Measurements from ENCODE around the gene IMPA2. TPM values are rescaled to one million over a fixed set of nuclear protein-coding genes. Genes with fewer than 3 reads are reported as not detected.

The IMPA2 gene
- polyA plus RNA-seq, 1 donor (not counting 4 experiments of a cell fraction or from before 2014, with no cell fraction given) = 17.6 TPM

DNA sequence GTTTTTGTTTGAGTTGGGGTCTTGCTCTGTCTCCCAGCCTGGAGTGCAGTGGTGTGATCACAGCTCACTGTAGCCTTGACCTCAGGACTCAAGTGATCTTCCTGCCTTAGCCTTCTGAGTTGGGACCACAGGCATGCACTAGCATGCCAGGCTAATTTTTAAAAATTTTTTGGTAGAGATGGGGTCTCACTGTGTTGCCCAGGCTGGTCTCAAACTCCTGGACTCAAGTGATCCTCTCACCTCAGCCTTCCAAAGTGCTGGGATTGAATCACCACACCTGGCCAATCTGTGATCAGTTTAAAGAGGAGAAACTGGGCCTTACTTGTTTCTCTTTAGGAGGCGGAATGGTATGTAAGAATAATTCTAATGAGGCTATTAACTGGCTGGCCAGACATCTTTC, 49.9 kb downstream of the IMPA2 start:
- no peak overlapping the region for H3K9ac ChIP-seq (ENCODE audit: control insufficient read depth, extremely low read depth, insufficient read depth, low read length)
- no peaks in the 10 kb centered on the region for H3K79me2 ChIP-seq (ENCODE audit: control insufficient read depth, insufficient read depth, low read length)
- no peak overlapping the region for H3K27ac ChIP-seq (ENCODE audit: control insufficient read depth, insufficient read depth, low read length)
- H2AFZ ChIP-seq (ENCODE audit: control insufficient read depth, low read length) = no peak overlapping the region
- no peaks in the 10 kb centered on the region for H3K27me3 ChIP-seq (ENCODE audit: control insufficient read depth, extremely low read depth, insufficient read depth, low read length)
- no peaks in the 10 kb centered on the region for H3K36me3 ChIP-seq (ENCODE audit: control insufficient read depth in 2 of 2, extremely low read depth in 1 of 2, insufficient read depth in 2 of 2, low read length in 2 of 2)
- no peaks in the 10 kb centered on the region for H3K9me3 ChIP-seq (ENCODE audit: control insufficient read depth, low read depth, low read length)
- H3K4me2 ChIP-seq (ENCODE audit: control insufficient read depth, extremely low read depth, insufficient read depth, low read depth, low read length) = no peak overlapping the region
- FAIRE-seq = no peak
- no peaks in the 10 kb centered on the region for H4K20me1 ChIP-seq (ENCODE audit: control insufficient read depth, extremely low read depth, insufficient read depth, low read length)
- TF ChIP-seq EZH2 (IDR thresholded peaks at IDR 0.05; ENCODE audit: low read length) = no peak
- TF ChIP-seq, protein P1, sequence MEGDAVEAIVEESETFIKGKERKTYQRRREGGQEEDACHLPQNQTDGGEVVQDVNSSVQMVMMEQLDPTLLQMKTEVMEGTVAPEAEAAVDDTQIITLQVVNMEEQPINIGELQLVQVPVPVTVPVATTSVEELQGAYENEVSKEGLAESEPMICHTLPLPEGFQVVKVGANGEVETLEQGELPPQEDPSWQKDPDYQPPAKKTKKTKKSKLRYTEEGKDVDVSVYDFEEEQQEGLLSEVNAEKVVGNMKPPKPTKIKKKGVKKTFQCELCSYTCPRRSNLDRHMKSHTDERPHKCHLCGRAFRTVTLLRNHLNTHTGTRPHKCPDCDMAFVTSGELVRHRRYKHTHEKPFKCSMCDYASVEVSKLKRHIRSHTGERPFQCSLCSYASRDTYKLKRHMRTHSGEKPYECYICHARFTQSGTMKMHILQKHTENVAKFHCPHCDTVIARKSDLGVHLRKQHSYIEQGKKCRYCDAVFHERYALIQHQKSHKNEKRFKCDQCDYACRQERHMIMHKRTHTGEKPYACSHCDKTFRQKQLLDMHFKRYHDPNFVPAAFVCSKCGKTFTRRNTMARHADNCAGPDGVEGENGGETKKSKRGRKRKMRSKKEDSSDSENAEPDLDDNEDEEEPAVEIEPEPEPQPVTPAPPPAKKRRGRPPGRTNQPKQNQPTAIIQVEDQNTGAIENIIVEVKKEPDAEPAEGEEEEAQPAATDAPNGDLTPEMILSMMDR (optimal IDR thresholded peaks at IDR 0.05 in 1 of 3, IDR thresholded peaks at IDR 0.05 in 1 of 3, conservative IDR thresholded peaks at IDR 0.05 in 1 of 3; ENCODE audit: extremely low read depth in 1 of 3, insufficient read depth in 2 of 3, low read length in 3 of 3) = no peak
- no peaks in the 10 kb centered on the region for H3K9me1 ChIP-seq (ENCODE audit: control insufficient read depth, extremely low read depth, insufficient read depth, low read length)
- H3K4me3 ChIP-seq (ENCODE audit: control insufficient read depth in 2 of 3, extremely low read depth in 1 of 3, insufficient read depth in 2 of 3, low read depth in 1 of 3, low read length in 3 of 3) = no peak overlapping the region
- no peak for DNase-seq (ENCODE audit: low read depth, low spot score)
- H3K4me1 ChIP-seq (ENCODE audit: control insufficient read depth, extremely low read depth, insufficient read depth, low read length) = peaks cover 30% of the 10 kb centered on the region
- dilution Hi-C loops (cut with MboI; ENCODE audit: extremely low pct_ligation_motif_present, low sequenced_read_pairs) = no loop called here

DNA sequence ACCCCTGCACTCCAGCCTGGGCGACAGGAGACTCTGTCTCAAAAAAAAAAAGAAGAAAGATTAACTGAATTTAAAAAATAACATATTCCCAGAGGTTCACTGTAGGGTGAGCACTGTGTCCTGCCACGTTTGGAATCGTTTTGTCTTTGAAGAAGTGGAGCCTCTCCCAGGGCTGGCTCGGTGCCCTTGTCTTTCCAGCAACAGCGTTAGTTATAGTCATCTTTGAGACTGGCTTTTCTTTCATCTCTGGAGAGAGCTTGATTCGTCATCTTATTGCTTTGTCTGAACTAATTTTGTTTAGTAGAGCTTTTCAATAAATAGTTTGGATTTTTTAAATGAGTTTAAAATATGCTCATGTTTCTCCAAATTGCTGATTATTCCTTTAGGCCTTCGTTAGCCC, 50.5 kb downstream of the IMPA2 start:
- H3K9ac ChIP-seq (ENCODE audit: control insufficient read depth, extremely low read depth, insufficient read depth, low read length) = no peak overlapping the region
- peaks cover 23% of the 10 kb centered on the region for H3K4me1 ChIP-seq (ENCODE audit: control insufficient read depth, extremely low read depth, insufficient read depth, low read length)
- no peak overlapping the region for H2AFZ ChIP-seq (ENCODE audit: control insufficient read depth, low read length)
- no peaks in the 10 kb centered on the region for H3K27me3 ChIP-seq (ENCODE audit: control insufficient read depth, extremely low read depth, insufficient read depth, low read length)
- no peaks in the 10 kb centered on the region for H3K9me3 ChIP-seq (ENCODE audit: control insufficient read depth, low read depth, low read length)
- FAIRE-seq = peak; percentile 23
- TF ChIP-seq, protein P1 (optimal IDR thresholded peaks at IDR 0.05 in 1 of 3, IDR thresholded peaks at IDR 0.05 in 1 of 3, conservative IDR thresholded peaks at IDR 0.05 in 1 of 3; ENCODE audit: extremely low read depth in 1 of 3, insufficient read depth in 2 of 3, low read length in 3 of 3) = no peak
- no peaks in the 10 kb centered on the region for H3K36me3 ChIP-seq (ENCODE audit: control insufficient read depth in 2 of 2, extremely low read depth in 1 of 2, insufficient read depth in 2 of 2, low read length in 2 of 2)
- dilution Hi-C loops (cut with MboI; ENCODE audit: extremely low pct_ligation_motif_present, low sequenced_read_pairs) = no loop called here
- no peak overlapping the region for H3K4me2 ChIP-seq (ENCODE audit: control insufficient read depth, extremely low read depth, insufficient read depth, low read depth, low read length)
- H3K9me1 ChIP-seq (ENCODE audit: control insufficient read depth, extremely low read depth, insufficient read depth, low read length) = no peaks in the 10 kb centered on the region
- H3K27ac ChIP-seq (ENCODE audit: control insufficient read depth, insufficient read depth, low read length) = no peak overlapping the region
- no peaks in the 10 kb centered on the region for H3K79me2 ChIP-seq (ENCODE audit: control insufficient read depth, insufficient read depth, low read length)
- DNase-seq (ENCODE audit: low read depth, low spot score) = no peak
- no peak overlapping the region for H3K4me3 ChIP-seq (ENCODE audit: control insufficient read depth in 2 of 3, extremely low read depth in 1 of 3, insufficient read depth in 2 of 3, low read depth in 1 of 3, low read length in 3 of 3)
- H4K20me1 ChIP-seq (ENCODE audit: control insufficient read depth, extremely low read depth, insufficient read depth, low read length) = no peaks in the 10 kb centered on the region

Data from keratinocyte (primary cell).